IMR-90 (cell line): Measurements from ENCODE around the gene CALN1. TPM values are rescaled to one million over a fixed set of nuclear protein-coding genes. Genes with fewer than 3 reads are reported as not detected.

Source experiments
- ATAC-seq: fragments of 200-7000 bp; cut with Tn5 transposase; 2 replicates; pipeline ENCODE4 v1.9.1; 2020; ENCODE audit warnings: low read depth, mild to moderate bottlenecking, moderate library complexity
- BruUV-seq: library from RNA; stranded (reverse); fragments of 400-500 nt; replicated peaks from 2 replicates; lab custom pipeline; 2021; lab: Mats Ljungman, UMichigan
- CTCF ChIA-PET: fragments of 300-600 bp; formaldehyde crosslinking; extraction: SDS; loops from one replicate; lab custom pipeline; 2021; ENCODE audit warnings: antibody characterized with exemption; lab: Yijun Ruan, JAX
- POLR2A ChIA-PET: fragments of 300-600 bp; sonication (Branson Sonifier 250); formaldehyde crosslinking; loops from one replicate; lab custom pipeline; 2022; ENCODE audit warnings: antibody characterized with exemption; ENCODE audit not compliant: unreplicated experiment; lab: Charles Lee
- DNase-seq: peaks from one replicate; pipeline ENCODE4 v3.0.0; 2013
- H2AFZ ChIP-seq: replicated peaks from 2 replicates; pipeline ENCODE3; 2013; ENCODE audit warnings: low read length, mild to moderate bottlenecking; ENCODE audit not compliant: poor library complexity
- H2AK5ac ChIP-seq: 2 replicates; pipeline ENCODE4 v1.6.1; 2013; ENCODE audit warnings: low read depth, low read length, inconsistent platforms
- H2AK9ac ChIP-seq: replicated peaks from 2 replicates; pipeline ENCODE3; 2013; ENCODE audit warnings: mild to moderate bottlenecking, low read depth, low read length, moderate library complexity; ENCODE audit not compliant: poor library complexity
- H2BK120ac ChIP-seq: 2 replicates; pipeline ENCODE4 v1.6.1; 2013; ENCODE audit warnings: low read depth, low read length, inconsistent platforms
- H2BK15ac ChIP-seq: 3 replicates; pipeline ENCODE4 v1.6.1; 2013; ENCODE audit warnings: low read depth, low read length, inconsistent platforms
- H2BK20ac ChIP-seq: 2 replicates; pipeline ENCODE4 v1.6.1; 2013; ENCODE audit warnings: low read depth, mild to moderate bottlenecking, inconsistent platforms, low read length, moderate library complexity
- H2BK5ac ChIP-seq: 2 replicates; pipeline ENCODE4 v1.6.1; 2013; ENCODE audit warnings: mild to moderate bottlenecking, low read depth, low read length, inconsistent platforms; ENCODE audit not compliant: poor library complexity, severe bottlenecking
- H3K14ac ChIP-seq: replicated peaks from 2 replicates; pipeline ENCODE4 v1.6.1; 2013; ENCODE audit warnings: low read depth, low read length, inconsistent platforms
- H3K18ac ChIP-seq: 2 replicates; pipeline ENCODE4 v1.6.1; 2013; ENCODE audit warnings: low read depth, low read length, control low read depth
- H3K23ac ChIP-seq: 2 replicates; pipeline ENCODE4 v1.6.1; 2013; ENCODE audit warnings: low read depth, low read length, inconsistent platforms
- H3K27ac ChIP-seq: 2 replicates; pipeline ENCODE4 v1.5.1; 2013; ENCODE audit warnings: mild to moderate bottlenecking, control low read depth, low read length; ENCODE audit not compliant: insufficient read depth
- H3K27me3 ChIP-seq: 2 replicates; pipeline ENCODE4 v1.6.1; 2013; ENCODE audit warnings: low read length; ENCODE audit not compliant: control insufficient read depth, insufficient read depth
- H3K36me3 ChIP-seq: 2 replicates; pipeline ENCODE4 v1.6.1; 2013; ENCODE audit warnings: low read length, mixed read lengths; ENCODE audit not compliant: control insufficient read depth, insufficient read depth
- H3K4ac ChIP-seq: 2 replicates; pipeline ENCODE4 v1.6.1; 2013; ENCODE audit warnings: low read depth, low read length, inconsistent platforms
- H3K4me1 ChIP-seq: 2 replicates; pipeline ENCODE4 v1.6.1; 2013; ENCODE audit warnings: low read length, mixed read lengths; ENCODE audit not compliant: control insufficient read depth, insufficient read depth
- H3K4me2 ChIP-seq: 2 replicates; pipeline ENCODE4 v1.6.1; 2013; ENCODE audit warnings: low read depth, mild to moderate bottlenecking, control low read depth, low read length, moderate library complexity
- H3K4me3 ChIP-seq: 2 replicates; pipeline ENCODE4 v1.5.1; 2013; ENCODE audit warnings: low read depth, mild to moderate bottlenecking, control low read depth, low read length, moderate library complexity; ENCODE audit not compliant: insufficient read depth
- H3K56ac ChIP-seq: 2 replicates; pipeline ENCODE4 v1.6.1; 2013; ENCODE audit warnings: low read length, inconsistent platforms; ENCODE audit not compliant: insufficient read depth; ENCODE audit errors: extremely low read depth
- H3K79me1 ChIP-seq, 2 experiments: 2 replicates each; pipeline ENCODE4 v1.6.1; 2013; ENCODE audit warnings: low read length in 2 of 2, inconsistent platforms in 1 of 2, low read depth in 1 of 2
- H3K9ac ChIP-seq: 2 replicates; pipeline ENCODE4 v1.6.1; 2013; ENCODE audit warnings: low read depth, low read length, control low read depth
- H3K9me1 ChIP-seq: 2 replicates; pipeline ENCODE4 v1.6.1; 2013; ENCODE audit warnings: low read length, inconsistent platforms; ENCODE audit not compliant: insufficient read depth
- H3K9me3 ChIP-seq: 2 replicates; pipeline ENCODE4 v1.6.1; 2013; ENCODE audit warnings: low read length; ENCODE audit not compliant: control insufficient read depth, insufficient read depth
- H4K20me1 ChIP-seq: 2 replicates; pipeline ENCODE4 v1.6.1; 2013; ENCODE audit warnings: low read length, inconsistent platforms; ENCODE audit not compliant: insufficient read depth
- H4K5ac ChIP-seq: 2 replicates; pipeline ENCODE4 v1.6.1; 2013; ENCODE audit warnings: mild to moderate bottlenecking, low read depth, low read length, control low read depth
- H4K8ac ChIP-seq, 2 experiments: 2 replicates each; pipeline ENCODE4 v1.6.1; 2013; ENCODE audit warnings: low read depth in 2 of 2, low read length in 2 of 2, control low read depth in 1 of 2, inconsistent platforms in 1 of 2
- H4K91ac ChIP-seq: 2 replicates; pipeline ENCODE4 v1.6.1; 2013; ENCODE audit warnings: low read depth, low read length, inconsistent platforms; ENCODE audit not compliant: insufficient read depth
- BHLHE40 ChIP-seq: fragments of 150-350 bp; IDR thresholded peaks from 2 replicates; pipeline ENCODE4 v1.6.1; 2016; ENCODE audit warnings: mild to moderate bottlenecking, low read depth, low read length
- FOS ChIP-seq: fragments of 150-350 bp; IDR thresholded peaks from 2 replicates; pipeline ENCODE4 v1.6.1; 2016; ENCODE audit warnings: low read depth, low read length
- WGBS, 2 experiments: methylation state at CpG; one replicate each; pipeline versions ENCODE4 v1.1.5 to v1.1.7; 2013; ENCODE audit warnings: missing lambda C conversion rate in 2 of 2; ENCODE audit not compliant: insufficient read length in 1 of 2; ENCODE audit errors: extremely low coverage in 2 of 2; 5-methylcytosine and 5-hydroxymethylcytosine counted together
- dilution Hi-C: fragments of 300-500 bp; cut with HindIII; formaldehyde crosslinking; loops from one replicate; pipeline ENCODE4 v1.14.3; 2018; ENCODE audit warnings: low sequenced_read_pairs; ENCODE audit not compliant: unreplicated experiment
- in situ Hi-C: fragments of 300-500 bp; cut with MboI; formaldehyde crosslinking; loops from 3 replicates; pipeline ENCODE4 v1.14.3; 2019; ENCODE audit warnings: low sequenced_read_pairs, inconsistent platforms, mixed read lengths
- intact Hi-C: fragments of 100-400 bp; cut with micrococcal nuclease; formaldehyde crosslinking; loops from 2 replicates; pipeline ENCODE4 v1.10.0; 2022
- polyA plus RNA-seq, 3 experiments: library from polyadenylated mRNA; depleted of rRNA; stranded (reverse); fragments of >200 nt; gene quantifications; 2 replicates each; pipeline ENCODE4 v1.2.3, GENCODE V29; 2012; ENCODE audit warnings: low replicate concordance in 1 of 3
- total RNA-seq: library from RNA; depleted of rRNA; stranded (reverse); fragments of >200 nt; gene quantifications from 2 replicates; pipeline ENCODE4 v1.2.3, GENCODE V29; 2012
- TF ChIP-seq, protein P1 (sequence below): conservative IDR thresholded peaks from 2 replicates; pipeline ENCODE4 v1.5.1; 2012; ENCODE audit warnings: mild to moderate bottlenecking, low read depth, low read length, improper control_type of control experiment

CALN1 gene
- total and polyA plus RNA-seq, 2 of the 4 experiments (the other 2 are of a cell fraction): not detected

DNA sequence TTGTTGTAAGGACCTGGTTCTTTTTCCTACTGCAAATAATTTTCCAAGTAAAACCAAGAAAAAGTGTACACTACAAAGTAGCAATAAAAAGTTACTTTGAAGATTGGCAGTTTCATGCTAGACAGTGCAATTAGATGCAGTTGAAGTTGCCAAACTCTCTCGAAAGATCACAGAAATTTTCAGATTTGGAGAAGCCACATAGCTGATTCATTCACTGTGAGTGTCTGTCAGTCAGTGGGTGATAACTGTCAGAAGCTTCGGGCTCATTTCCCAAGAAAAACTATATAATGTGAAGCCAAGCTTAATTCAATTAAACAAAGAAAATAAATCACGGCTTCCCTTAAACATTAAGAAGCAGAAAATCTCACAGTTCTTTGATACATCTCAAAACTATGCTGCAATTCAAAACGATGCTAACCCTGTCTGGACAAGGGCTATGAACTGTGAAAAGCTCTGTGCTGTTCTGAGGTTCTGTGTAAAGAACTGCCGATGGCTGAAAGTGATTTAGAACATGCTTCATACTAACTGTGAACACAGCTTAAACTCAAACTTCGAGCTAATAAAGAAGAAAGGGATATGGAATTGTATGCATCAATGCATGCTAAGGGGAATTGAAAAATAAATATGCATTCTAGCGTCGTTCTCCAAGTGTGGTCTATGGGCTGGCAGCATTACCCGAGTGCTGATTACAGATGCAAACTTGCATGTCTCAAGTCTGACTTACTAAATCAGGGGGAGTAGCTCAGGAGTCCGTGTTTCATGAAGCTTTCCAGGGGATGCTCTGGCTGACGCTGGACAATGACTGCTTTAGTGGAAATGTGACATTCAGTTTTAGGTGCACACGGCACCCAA lies 557.4 kb downstream of the CALN1 start:
- TF ChIP-seq, protein P1, sequence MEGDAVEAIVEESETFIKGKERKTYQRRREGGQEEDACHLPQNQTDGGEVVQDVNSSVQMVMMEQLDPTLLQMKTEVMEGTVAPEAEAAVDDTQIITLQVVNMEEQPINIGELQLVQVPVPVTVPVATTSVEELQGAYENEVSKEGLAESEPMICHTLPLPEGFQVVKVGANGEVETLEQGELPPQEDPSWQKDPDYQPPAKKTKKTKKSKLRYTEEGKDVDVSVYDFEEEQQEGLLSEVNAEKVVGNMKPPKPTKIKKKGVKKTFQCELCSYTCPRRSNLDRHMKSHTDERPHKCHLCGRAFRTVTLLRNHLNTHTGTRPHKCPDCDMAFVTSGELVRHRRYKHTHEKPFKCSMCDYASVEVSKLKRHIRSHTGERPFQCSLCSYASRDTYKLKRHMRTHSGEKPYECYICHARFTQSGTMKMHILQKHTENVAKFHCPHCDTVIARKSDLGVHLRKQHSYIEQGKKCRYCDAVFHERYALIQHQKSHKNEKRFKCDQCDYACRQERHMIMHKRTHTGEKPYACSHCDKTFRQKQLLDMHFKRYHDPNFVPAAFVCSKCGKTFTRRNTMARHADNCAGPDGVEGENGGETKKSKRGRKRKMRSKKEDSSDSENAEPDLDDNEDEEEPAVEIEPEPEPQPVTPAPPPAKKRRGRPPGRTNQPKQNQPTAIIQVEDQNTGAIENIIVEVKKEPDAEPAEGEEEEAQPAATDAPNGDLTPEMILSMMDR: no peak
- TF ChIP-seq FOS (no peak), BHLHE40 (no peak)
- H3K9ac ChIP-seq: no peak overlapping the region
- no peak overlapping the region for H3K14ac ChIP-seq
- H2BK20ac ChIP-seq: no peak overlapping the region
- no peaks in the 10 kb centered on the region for H4K20me1 ChIP-seq
- H3K79me1 ChIP-seq: no peaks in the 10 kb centered on the region
- no peak overlapping the region for H2BK5ac ChIP-seq
- dilution Hi-C loops (no loop called here), in situ Hi-C loops (no loop called here), intact Hi-C loops (no loop called here)
- H3K23ac ChIP-seq: no peak overlapping the region
- WGBS, 2 experiments: 30% methylated on average over 4 of the region's 12 CpGs; no CpG with 5 or more reads in 1 of the 2 experiments
- no peak for DNase-seq
- H3K9me3 ChIP-seq: peaks cover 3% of the 10 kb centered on the region; the same call in 1 of the 2 replicates
- H4K91ac ChIP-seq: no peak overlapping the region
- H3K9me1 ChIP-seq: no peaks in the 10 kb centered on the region
- no peak overlapping the region for H3K18ac ChIP-seq
- POLR2A ChIA-PET: no interaction called here
- H2BK15ac ChIP-seq: no peak overlapping the region
- H4K8ac ChIP-seq: no peak overlapping the region
- H2AFZ ChIP-seq: no peak overlapping the region
- no peak overlapping the region for H3K4me3 ChIP-seq
- no peak overlapping the region for H3K56ac ChIP-seq
- no peak overlapping the region for H3K4ac ChIP-seq
- H2BK120ac ChIP-seq: no peak overlapping the region
- CTCF ChIA-PET: no interaction called here
- no TSS peak for BruUV-seq
- no peak overlapping the region for H3K4me2 ChIP-seq
- ATAC-seq: no peak
- H4K5ac ChIP-seq: no peak overlapping the region
- H3K4me1 ChIP-seq: no peaks in the 10 kb centered on the region
- no peaks in the 10 kb centered on the region for H3K36me3 ChIP-seq
- H3K27ac ChIP-seq: no peak overlapping the region
- H2AK9ac ChIP-seq: no peak overlapping the region
- no peak overlapping the region for H2AK5ac ChIP-seq
- no peaks in the 10 kb centered on the region for H3K27me3 ChIP-seq
